NCI-H345 (cell line): Measurements from ENCODE around the gene TTLL4.

Source experiments
- DNase-seq: peaks from one replicate; lab custom pipeline; 2025; lab: John Stamatoyannopoulos, UW

The TTLL4 gene

DNA sequence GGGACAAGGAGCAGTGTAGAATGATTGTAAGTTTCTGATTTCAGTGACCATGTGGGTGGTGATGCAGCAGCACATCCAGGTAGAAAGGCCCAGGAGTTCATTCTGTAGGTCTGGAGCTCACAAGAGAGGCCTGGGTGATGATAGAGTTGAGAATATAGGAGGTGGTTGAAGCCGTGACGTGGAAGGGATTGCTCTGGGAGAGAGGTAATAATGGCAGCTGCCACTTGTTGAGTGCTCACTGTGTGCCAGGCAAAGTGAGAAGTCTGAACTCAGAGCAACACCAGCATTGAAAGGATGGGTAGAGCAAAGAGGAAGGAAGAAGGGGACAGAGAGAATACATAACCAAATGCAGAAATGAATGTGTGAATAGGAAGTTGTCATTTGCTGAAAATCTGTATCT, 3.3 kb downstream of the TTLL4 start:
- no peak for DNase-seq

DNA sequence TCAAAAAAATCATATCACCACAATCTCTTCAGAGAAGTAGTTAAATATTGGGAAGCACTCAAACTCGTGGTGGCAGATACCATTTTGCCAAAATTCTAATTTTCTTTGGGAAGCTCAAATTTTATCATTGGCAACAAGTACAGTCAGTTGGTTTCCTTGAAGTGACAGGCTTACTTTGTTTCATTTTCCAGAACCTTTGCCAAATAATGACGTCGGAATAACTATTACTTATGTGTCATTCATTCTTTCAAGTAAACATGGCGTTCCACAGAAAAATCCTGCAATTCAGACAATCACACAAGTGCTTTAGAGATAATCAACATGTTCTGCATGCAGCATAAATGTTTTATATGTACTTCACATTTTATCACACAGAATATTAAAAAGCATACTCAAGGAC, 5.4 kb downstream of the TTLL4 start:
- no peak for DNase-seq

GRCh38 chr2:218717262-218717661, 6.6 kb downstream of the TTLL4 start:
- DNase-seq = no peak

GRCh38 chr2:218718058-218718457, 7.4 kb downstream of the TTLL4 start:
- DNase-seq = no peak

DNA sequence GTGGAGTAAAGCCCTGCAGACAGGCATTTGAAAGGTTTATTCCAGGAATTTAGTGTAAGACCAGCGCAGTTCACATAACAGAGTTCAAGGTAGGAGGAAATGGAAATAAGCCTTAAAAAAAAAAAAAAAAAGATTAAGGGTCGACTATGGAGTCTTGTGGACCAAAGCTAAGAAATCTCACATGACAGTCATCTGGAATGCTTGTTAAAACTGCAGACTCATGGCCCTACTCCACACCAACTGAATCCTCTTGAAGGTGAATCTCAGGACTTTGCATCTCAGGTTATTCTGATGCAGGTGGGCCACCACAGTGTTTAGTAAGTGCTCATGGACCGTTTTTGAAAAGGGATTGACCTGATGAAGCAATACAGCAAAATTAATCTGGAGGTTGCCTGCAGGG, 8.8 kb downstream of the TTLL4 start:
- no peak for DNase-seq

DNA sequence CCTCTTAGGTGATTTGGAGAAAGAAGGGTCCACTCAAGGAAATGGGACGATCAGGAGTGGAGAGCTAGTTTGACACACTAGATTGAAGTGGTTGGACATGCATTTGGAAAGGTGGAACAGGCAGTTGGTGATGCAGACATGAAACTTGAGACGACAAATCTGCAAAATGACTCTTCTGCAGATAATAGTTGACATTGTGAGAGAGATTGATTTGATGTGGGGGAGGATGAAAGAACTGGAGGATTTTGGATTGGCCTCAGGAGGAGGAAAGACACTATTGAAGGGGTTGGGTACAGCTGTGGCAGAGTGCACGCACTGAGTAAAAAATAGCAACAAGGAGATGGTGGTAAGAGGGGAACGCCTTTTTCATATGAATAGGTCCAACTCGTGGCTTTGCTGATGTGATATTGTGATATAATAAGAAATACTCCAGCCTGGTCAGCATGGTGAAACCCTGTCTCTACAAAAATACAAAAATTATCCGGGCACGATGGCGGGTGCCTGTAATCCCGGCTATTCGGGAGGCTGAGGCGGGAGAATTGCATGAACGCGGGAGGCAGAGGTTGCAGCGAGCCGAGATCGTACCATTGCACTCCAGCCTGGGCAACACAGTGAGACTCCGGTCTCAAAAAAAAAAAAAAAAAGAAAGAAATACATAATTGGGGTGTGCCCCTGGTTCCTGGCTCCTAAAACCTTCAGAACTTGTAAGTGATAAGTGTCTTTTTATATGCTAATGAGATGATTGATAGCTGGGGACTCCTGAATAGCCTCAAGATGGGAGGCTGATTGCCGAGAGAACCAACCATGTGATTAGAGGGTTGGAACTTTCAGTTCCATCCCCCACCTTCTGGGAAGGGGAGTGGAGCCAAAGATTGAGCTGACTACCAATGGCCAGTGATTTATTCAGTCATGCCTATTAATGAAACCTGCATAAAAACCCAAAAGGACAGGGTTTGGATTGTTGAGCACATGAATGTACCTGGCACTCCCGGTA, 9.7 kb downstream of the TTLL4 start:
- DNase-seq = no peak

- no peak for DNase-seq
These were observed 10.9 kb downstream of the TTLL4 start for GRCh38 chr2:218721488-218721887.

DNA sequence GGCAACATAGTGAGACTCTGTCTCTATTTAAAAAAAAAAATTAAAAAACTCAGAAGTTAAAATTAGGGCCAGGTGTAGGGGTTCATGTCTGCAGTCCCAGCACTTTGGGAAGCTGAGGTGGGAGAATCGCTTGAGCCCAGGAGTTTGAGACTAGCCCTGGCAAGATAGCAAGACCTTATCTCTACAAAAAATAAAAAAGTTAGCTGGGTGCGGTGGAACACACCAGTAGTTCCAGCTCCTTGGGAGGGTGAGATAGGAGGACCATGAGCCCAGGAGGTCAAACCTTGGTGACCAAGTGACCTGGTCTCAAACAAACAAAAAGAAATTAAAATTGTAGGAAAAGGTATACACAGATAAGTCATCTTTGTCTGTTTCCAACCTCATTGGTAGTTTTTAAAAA, 11.3 kb downstream of the TTLL4 start:
- DNase-seq = no peak

GRCh38 chr2:218722419-218722818, 11.8 kb downstream of the TTLL4 start:
- DNase-seq = no peak

DNA sequence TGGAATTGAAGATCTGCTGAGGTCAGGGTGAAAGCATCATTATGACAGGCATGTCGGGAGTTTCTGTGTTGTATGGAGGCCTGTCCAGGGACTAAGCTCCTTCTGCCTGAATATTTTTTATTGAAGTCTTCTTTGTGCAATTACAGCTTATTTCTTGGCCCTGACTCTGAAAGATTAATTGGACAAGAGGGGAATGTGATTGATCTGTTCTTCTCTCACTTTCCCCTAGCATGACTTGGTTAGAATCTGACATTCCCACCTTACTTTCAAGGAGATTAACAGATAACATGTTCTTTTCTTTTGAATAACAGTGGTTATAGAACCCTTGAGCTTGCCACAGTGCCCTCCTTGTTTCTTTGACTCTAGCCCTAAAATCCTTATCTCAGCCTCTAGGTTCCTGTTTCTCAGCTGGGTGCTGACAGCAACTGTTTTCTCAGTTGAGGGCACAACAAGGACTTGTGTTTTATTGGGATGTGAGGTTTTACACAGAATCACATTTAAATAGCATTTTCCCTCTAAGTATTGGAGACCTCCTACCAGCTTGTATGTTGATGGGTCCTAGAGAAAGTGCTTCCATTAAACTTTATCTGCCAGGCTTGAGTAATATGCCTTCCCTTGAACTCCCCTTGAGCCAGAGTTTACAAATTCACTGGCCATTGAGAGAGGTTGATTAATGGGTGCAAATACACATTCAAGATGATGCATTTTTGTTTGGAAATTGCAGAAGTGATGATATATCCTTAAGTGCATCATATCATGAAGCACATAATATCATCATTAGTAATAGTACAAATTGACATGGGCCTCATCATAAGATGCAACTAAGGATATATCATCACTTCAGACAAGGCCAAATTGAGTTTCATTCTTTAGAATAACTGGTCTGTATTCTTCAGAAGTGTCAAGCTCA, 12.5 kb downstream of the TTLL4 start:
- DNase-seq = no peak

DNA sequence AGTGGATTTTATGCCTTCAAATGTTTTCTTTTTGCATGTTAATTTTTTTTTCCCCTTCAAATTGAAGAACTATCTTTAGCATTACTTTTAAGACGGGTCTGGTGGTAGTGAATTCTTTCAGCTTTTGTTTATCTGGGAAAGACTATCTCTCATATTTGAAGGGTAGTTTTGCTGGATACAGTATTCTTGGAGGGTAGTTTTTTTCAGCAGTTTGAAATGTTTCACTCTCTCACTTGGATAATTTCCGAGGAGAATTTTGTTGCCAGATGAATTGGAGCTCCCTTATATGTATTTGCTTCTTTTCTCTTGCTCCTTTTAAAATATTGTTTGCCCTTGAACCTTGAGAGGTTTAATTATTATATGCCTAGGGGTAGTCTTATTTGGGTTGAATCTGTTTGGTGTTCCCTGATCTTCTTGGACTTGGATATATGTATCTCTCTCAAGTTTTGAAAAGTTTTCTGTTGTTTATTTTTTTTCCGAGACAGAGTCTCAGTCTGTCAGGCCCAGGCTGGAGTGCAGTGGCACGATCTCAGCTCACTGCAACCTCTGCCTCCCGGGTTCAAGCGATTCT, 15.5 kb downstream of the TTLL4 start:
- no peak for DNase-seq

GRCh38 chr2:218727502-218728165, 17.0 kb downstream of the TTLL4 start:
- DNase-seq = peak; percentile 0

- no peak for DNase-seq
These were observed 19.0 kb downstream of the TTLL4 start for GRCh38 chr2:218729640-218730039.

DNA sequence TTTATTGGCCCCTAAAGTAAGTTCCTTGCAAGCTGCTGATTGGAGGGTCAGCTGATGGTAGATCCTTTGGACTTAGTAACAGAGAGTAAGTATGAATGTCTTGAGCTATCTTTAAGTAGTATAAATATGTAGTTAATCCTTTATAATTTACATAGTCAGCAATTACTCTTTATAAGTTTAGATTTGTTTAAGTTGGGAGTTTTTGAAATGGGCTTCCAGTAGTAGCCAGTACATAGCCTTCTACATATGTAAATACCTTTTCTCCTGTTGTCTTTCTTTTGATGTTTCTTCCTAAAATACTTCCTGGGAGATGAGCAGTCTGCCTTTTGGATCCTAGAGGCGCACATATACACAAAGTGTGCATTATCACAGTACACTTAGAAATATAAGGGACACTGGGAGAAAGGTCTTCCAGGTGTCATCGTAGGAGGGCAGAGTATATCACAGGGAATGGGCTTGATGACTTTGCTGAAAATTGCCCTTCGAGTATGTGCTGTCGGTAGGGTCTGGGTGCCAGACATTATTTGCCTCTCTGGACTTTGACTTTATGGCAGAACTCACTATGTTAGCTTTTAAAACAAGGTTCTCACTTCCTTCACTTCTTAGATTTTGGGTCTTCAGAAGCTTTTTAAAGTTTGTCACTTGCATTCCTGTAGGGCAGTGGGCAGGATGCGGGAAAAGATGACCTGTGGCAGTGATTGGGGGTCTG, 21.6 kb downstream of the TTLL4 start:
- no peak for DNase-seq

- no peak for DNase-seq
These were observed 22.1 kb downstream of the TTLL4 start for GRCh38 chr2:218732761-218733158.

DNA sequence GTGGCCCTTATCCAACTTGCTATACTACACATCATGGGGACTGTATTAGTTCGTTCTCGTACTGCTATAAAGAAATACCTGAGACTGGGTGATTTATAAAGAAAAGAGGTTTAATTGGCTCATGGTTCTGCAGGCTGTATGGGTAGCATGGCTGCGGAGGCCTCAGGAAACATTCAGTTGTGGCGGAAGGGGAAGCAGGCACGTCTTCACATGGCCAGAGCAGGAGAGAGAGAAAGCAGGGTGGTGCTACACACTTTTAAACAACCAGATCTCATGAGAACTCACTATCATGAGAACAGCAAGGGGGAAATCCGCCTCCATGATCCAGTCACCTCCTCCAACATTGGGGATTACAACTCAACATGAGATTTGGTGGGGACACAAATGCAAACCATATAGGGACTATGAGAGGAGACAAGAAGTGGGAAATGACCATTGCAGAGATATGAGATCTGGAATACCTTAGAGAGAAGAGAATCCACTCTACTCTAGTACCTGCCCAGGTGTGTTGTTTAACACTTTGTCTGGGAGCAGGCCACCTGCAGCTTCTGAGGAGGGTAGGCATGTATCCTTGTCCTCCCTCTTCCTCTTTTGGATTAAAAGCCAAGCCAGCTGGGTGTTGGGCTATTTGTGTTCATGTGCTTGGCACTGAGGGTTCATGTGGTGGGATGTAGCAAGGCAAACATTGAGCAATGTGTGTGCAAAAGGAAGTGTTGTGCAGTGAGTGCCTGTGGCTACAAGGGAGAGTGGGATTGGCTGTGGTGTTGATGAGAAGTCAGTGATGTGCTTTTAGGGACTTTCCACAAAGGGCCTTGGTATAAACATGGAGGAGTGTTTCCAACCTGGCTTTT, 22.8 kb downstream of the TTLL4 start:
- DNase-seq = no peak

DNA sequence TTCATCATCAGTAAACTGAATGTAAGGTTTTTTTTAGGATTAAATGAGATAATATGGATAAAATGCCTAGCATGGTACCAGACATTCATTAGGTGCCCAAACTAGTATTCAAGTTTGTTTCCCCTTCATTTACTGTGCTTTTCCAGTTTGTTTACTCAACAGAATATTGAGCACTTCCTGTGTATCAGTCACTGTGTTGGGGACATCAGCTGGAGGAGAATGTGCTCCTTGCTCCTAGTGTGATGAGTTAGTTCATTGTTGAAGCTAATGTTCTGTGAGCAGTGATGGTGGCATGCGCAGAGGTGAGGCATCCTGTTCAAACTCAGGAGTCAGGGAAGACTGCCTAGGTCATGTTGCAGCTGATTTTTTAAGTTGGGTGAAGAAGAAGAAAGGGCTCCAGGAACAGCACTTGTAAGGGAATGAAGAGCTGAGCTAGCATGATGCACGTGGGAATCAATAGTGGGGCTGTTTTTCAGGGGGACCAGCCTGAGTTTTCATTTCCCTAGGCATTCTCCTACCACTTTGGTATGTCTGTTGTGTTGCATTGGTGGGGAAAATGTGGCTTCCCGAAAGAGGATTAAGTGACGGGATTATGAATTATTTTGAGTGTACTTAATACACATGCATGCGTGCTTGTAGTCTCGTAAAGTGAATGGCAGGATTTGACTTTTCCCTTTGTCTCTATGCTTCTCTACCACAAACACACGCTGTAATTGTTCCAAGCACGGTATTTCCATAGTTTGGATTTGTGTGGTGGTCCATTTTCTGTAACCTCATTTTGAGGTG, 23.7 kb downstream of the TTLL4 start:
- DNase-seq = no peak

DNA sequence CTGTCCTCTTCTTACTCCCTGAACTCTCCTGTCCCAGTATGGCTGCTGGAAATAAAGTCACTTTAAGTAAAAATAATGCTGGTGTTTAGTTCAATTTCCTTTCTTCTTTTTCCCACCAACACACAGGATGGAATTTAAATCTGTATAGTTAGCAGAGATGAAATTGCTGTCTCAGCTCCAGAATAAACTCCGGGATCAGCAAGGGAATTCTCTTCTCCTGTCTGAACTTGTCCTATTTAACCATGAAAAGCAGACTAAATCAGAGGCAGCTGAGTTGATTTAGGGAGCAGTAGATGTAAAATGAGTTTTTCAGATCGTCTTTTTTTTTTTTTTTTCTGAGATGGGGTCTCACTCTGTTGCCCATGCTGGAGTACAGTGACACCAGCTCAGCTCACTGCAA, 25.9 kb downstream of the TTLL4 start:
- no peak for DNase-seq

DNA sequence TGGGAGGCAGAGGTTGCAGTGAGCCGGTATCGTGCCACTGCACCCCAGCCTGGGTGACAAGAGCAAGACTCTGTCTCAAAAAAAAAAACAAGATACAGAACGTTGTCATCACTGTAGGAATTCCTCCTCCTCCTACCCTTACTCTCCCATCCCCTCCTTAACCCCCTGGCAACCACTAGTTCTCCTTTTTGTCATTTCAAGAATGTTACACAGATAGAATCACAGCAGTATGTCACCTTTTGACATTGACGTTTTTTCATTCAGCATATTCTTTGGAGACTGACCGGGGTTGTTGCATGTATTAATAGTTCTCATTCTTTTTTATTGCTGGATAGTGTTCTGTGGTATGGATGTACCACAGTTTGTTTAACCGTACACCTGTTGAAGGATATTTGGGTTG, 32.4 kb downstream of the TTLL4 start:
- DNase-seq = no peak

GRCh38 chr2:218744615-218745014, 34.0 kb downstream of the TTLL4 start:
- no peak for DNase-seq
